HG02981 (cell line): Measurements from ENCODE around the gene HK1.
"Not testable (repeated sequence)": the region's sequence is repeated elsewhere in the genome, so short reads cannot be mapped to it uniquely, and the experiment has no call there.

Experiments used
- ATAC-seq: cut with Tn5 transposase; IDR thresholded peaks from one replicate; pipeline ENCODE4 v1.9.1; 2021; ENCODE audit warnings: mild to moderate bottlenecking, moderate library complexity; ENCODE audit not compliant: unreplicated experiment

HK1 gene

GRCh38 chr10:69253171-69253570 is 25.1 kb upstream of the HK1 start:
- ATAC-seq: no peak

- ATAC-seq: no peak
These were observed 23.4 kb upstream of the HK1 start for GRCh38 chr10:69254877-69255276.

GRCh38 chr10:69259547-69260243 is 18.6 kb upstream of the HK1 start:
- no peak for ATAC-seq

- ATAC-seq: no peak
These were observed 17.1 kb upstream of the HK1 start for GRCh38 chr10:69261184-69261583.

GRCh38 chr10:69262292-69262751 is 16.0 kb upstream of the HK1 start:
- no peak for ATAC-seq

- no peak for ATAC-seq
These were observed 12.8 kb upstream of the HK1 start for GRCh38 chr10:69265521-69265920.

GRCh38 chr10:69268761-69269416 is 9.4 kb upstream of the HK1 start:
- ATAC-seq: no peak

- no peak for ATAC-seq
These were observed 8.5 kb upstream of the HK1 start for GRCh38 chr10:69269761-69270160.

GRCh38 chr10:69270990-69271389 is 7.3 kb upstream of the HK1 start:
- no peak for ATAC-seq

GRCh38 chr10:69272624-69273023 is 5.7 kb upstream of the HK1 start:
- no peak for ATAC-seq

- ATAC-seq: no peak
These were observed 2.9 kb upstream of the HK1 start for GRCh38 chr10:69275444-69275843.

GRCh38 chr10:69276503-69276902 is 1.8 kb upstream of the HK1 start:
- ATAC-seq: no peak

GRCh38 chr10:69279110-69279509 is 814 bp downstream of the HK1 start:
- no peak for ATAC-seq

- ATAC-seq: no peak
These were observed 3.5 kb downstream of the HK1 start for GRCh38 chr10:69281507-69282413.

- not testable (repeated sequence) for ATAC-seq
These were observed 6.1 kb downstream of the HK1 start for GRCh38 chr10:69284402-69284801.

GRCh38 chr10:69285699-69286098 is 7.4 kb downstream of the HK1 start:
- no peak for ATAC-seq

- no peak for ATAC-seq
These were observed 8.9 kb downstream of the HK1 start for GRCh38 chr10:69287181-69287580.

GRCh38 chr10:69290993-69291392 is 12.7 kb downstream of the HK1 start:
- no peak for ATAC-seq

GRCh38 chr10:69292459-69292858 is 14.2 kb downstream of the HK1 start:
- no peak for ATAC-seq

GRCh38 chr10:69295027-69295636 is 16.8 kb downstream of the HK1 start:
- no peak for ATAC-seq

- ATAC-seq: no peak
These were observed 25.3 kb downstream of the HK1 start for GRCh38 chr10:69303632-69304051.
